COLO668 (cell line): ENCODE measurements around the gene CACNA1D.
"Not testable (repeated sequence)": the region's sequence is repeated elsewhere in the genome, so short reads cannot be mapped to it uniquely, and the experiment has no call there.

ENCODE experiments used
- DNase-seq: peaks from one replicate; lab custom pipeline; 2025; ENCODE audit not compliant: unreplicated experiment; lab: John Stamatoyannopoulos, UW

CACNA1D gene

GRCh38 chr3:53493963-53494791, at the start of gene CACNA1D:
Gene CACNA1D (plus strand): TSS chr3:53494611. CDS start chr3:53495167, 556 bp downstream.
- peak; percentile 84 for DNase-seq

GRCh38 chr3:53457068-53457467, 37.3 kb upstream of the CACNA1D start:
- no peak for DNase-seq

GRCh38 chr3:53460326-53460725, 34.1 kb upstream of the CACNA1D start:
- DNase-seq: no peak

GRCh38 chr3:53464424-53464823, 30.0 kb upstream of the CACNA1D start:
- DNase-seq: no peak

GRCh38 chr3:53469758-53470157, 24.7 kb upstream of the CACNA1D start:
- DNase-seq: not testable (repeated sequence)

- DNase-seq: no peak
Observed at GRCh38 chr3:53473422-53473821, 21.0 kb upstream of the CACNA1D start.

GRCh38 chr3:53476372-53476771, 18.0 kb upstream of the CACNA1D start:
- not testable (repeated sequence) for DNase-seq

GRCh38 chr3:53477689-53478088, 16.7 kb upstream of the CACNA1D start:
- DNase-seq: not testable (repeated sequence)

GRCh38 chr3:53478166-53478830, 16.1 kb upstream of the CACNA1D start:
- no peak for DNase-seq

- no peak for DNase-seq
Observed at GRCh38 chr3:53478921-53479664, 15.3 kb upstream of the CACNA1D start.

GRCh38 chr3:53482227-53482626, 12.2 kb upstream of the CACNA1D start:
- no peak for DNase-seq

GRCh38 chr3:53483821-53484220, 10.6 kb upstream of the CACNA1D start:
- no peak for DNase-seq

GRCh38 chr3:53484984-53485383, 9.4 kb upstream of the CACNA1D start:
- DNase-seq: no peak

- no peak for DNase-seq
Observed at GRCh38 chr3:53485675-53486403, 8.6 kb upstream of the CACNA1D start.

- DNase-seq: no peak
Observed at GRCh38 chr3:53486961-53487654, 7.3 kb upstream of the CACNA1D start.

- no peak for DNase-seq
Observed at GRCh38 chr3:53489386-53489785, 5.0 kb upstream of the CACNA1D start.

GRCh38 chr3:53489787-53490458, 4.5 kb upstream of the CACNA1D start:
- no peak for DNase-seq

- DNase-seq: no peak
Observed at GRCh38 chr3:53490459-53490968, 3.9 kb upstream of the CACNA1D start.

GRCh38 chr3:53491276-53491675, 3.1 kb upstream of the CACNA1D start:
- no peak for DNase-seq

- no peak for DNase-seq
Observed at GRCh38 chr3:53493595-53493962, 832 bp upstream of the CACNA1D start.
